ENCODE measurements around the gene ENKUR. TPM values are rescaled to one million over a fixed set of nuclear protein-coding genes. Genes with fewer than 3 reads are reported as not detected.
A peak's percentile ranks its signal among the peaks of the same experiment; 100 is the strongest.
"Not testable (repeated sequence)": the region's sequence is repeated elsewhere in the genome, so short reads cannot be mapped to it uniquely, and the experiment has no call there.

ENKUR gene
- total RNA-seq, 1 donor from 2014 or later: 6.5 TPM

- Histone ChIP-seq H3K27ac (peak overlapping the region; percentile 28), H3K9me3 (no peaks in the 10 kb centered on the region), H3K27me3 (ENCODE audit: low read depth) (no peaks in the 10 kb centered on the region), H3K4me3 (no peak overlapping the region), H3K36me3 (no peaks in the 10 kb centered on the region), H3K4me1 (peaks cover 5% of the 10 kb centered on the region)
- ATAC-seq: no peak
- intact Hi-C loops (cut with DNase I): no loop called here
- TF ChIP-seq CTCF (IDR thresholded peaks at IDR 0.05): no peak
- DNase-seq: no peak
Measured at GRCh38 chr10:24959382-24959730, 56.6 kb downstream of the ENKUR start.

- ATAC-seq (peak; percentile 77), DNase-seq (no peak)
- Histone ChIP-seq H3K4me1 (peaks cover 5% of the 10 kb centered on the region), H3K36me3 (no peaks in the 10 kb centered on the region), H3K4me3 (no peak overlapping the region), H3K27me3 (ENCODE audit: low read depth) (no peaks in the 10 kb centered on the region), H3K9me3 (no peaks in the 10 kb centered on the region), H3K27ac (peak overlapping the region; percentile 49)
- intact Hi-C loops (cut with DNase I): no loop called here
- TF ChIP-seq CTCF (IDR thresholded peaks at IDR 0.05): no peak
Measured at GRCh38 chr10:24958721-24959381, 57.1 kb downstream of the ENKUR start.

GRCh38 chr10:24958091-24958720 lies 57.8 kb downstream of the ENKUR start:
- intact Hi-C loops (cut with DNase I): no loop called here
- ATAC-seq (peak in 1 of 2 donors; percentile 77), DNase-seq (no peak)
- peaks cover 5% of the 10 kb centered on the region for H3K4me1 ChIP-seq
- no peak for TF ChIP-seq CTCF (IDR thresholded peaks at IDR 0.05)
- H3K36me3 ChIP-seq: no peaks in the 10 kb centered on the region
- no peaks in the 10 kb centered on the region for H3K27me3 ChIP-seq (ENCODE audit: low read depth)
- H3K27ac ChIP-seq: peak overlapping the region; percentile 49
- H3K4me3 ChIP-seq: no peak overlapping the region
- no peaks in the 10 kb centered on the region for H3K9me3 ChIP-seq

- H3K36me3 ChIP-seq; H3K9me3 ChIP-seq; ATAC-seq; H3K27me3 ChIP-seq (ENCODE audit: low read depth); intact Hi-C loops (cut with DNase I); H3K4me1 ChIP-seq; DNase-seq; H3K4me3 ChIP-seq: not testable (repeated sequence)
- peak overlapping the region; percentile 49 for H3K27ac ChIP-seq
Measured at GRCh38 chr10:24957624-24958051, 58.3 kb downstream of the ENKUR start.

- Histone ChIP-seq H3K27me3 (ENCODE audit: low read depth) (no peaks in the 10 kb centered on the region), H3K9me3 (no peaks in the 10 kb centered on the region), H3K4me3 (no peak overlapping the region), H3K36me3 (no peaks in the 10 kb centered on the region), H3K4me1 (peaks cover 6% of the 10 kb centered on the region), H3K27ac (peak overlapping the region; percentile 28)
- no peak for TF ChIP-seq CTCF (IDR thresholded peaks at IDR 0.05)
- DNase-seq (no peak), ATAC-seq (no peak)
- intact Hi-C loops (cut with DNase I): no loop called here
Measured at GRCh38 chr10:24953675-24954074, 62.3 kb downstream of the ENKUR start.
